Limb (tissue), 2 donors: ENCODE data around the gene CAMK1D.
A peak's percentile ranks its signal among the peaks of the same experiment; 100 is the strongest.

Source experiments
- DNase-seq, 2 donors: peaks; one replicate each; pipeline ENCODE4 v3.0.0-alpha.2; 2016; ENCODE audit errors: extremely low spot score in 2 of 2

Gene CAMK1D

DNA sequence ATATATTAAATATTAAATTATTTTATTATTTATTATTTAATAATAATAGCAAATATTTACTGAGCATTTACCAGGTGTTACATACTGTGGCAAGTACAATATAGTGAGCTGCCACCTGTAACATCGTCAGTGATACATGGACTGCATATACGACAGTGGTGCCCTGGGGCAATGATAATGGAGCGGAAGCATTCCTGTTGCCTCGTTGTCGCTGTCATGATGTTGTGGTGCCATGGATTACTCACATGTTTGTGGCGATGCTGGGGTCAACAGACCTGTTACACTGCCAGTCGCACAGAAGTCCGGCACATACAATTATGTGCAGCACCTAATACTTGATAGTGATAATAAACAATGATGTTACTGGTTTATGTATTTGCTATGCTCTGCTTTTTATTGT lies 20.6 kb downstream of the CAMK1D start:
- no peak for DNase-seq

DNA sequence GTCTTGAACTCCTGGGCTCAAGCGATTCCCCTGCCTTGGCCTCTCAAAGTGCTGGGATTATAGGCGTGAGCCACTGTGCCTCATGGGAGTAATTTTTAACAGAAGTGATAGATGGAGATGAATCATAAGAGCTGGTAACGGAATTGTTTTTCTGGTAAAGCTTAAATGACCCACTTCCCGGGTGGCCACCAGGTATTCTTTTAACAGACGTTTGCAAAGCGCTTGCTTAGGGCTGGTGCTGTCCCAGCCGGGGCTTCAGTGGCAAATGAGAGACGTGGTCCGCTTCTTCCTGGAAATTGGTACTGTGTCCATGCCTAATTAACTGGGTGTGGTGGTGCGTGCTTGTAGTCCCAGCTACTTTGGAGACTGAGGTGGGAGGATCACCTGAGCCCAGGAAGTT lies 23.5 kb downstream of the CAMK1D start:
- DNase-seq, result no peak

DNA sequence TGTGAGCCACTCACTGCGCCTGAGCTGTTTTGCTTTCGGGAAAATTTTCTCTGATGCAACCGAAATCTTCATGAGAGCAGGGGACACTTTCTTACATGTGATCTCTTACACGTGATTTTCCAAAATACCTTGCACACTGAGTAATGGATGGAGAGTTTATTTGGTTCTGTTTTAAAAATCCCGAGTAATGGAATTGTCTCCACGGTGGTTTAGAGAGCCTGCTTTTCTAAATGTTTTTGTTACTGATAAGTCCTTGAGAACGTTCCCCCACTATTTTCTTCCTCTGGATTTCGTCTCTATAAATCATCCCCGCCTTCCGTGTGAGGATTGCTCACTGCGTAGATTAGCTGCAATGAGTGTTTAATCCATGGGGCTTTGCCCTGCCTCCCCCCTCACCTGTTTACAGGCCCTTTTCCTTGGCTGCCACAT lies 25.7 kb downstream of the CAMK1D start:
- no peak for DNase-seq

DNA sequence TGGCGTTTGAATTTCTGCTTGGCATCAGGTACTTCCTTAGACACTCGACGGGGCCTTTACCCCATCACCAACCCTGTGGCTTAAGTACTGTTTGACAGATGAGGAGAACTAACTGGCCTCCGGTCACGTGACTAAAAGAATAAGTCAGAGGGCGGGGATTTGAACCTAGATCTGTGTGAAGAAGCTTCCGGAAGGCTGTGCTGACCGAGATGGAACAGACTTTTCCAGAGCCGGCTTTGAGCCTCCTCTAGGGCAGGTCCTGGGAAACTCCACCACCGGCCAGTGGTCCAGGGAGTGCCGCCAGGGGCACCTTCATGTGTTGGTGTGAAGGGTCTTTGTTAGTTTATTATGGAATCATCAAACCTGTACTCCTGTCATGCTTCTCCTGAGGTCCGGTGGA lies 26.9 kb downstream of the CAMK1D start:
- DNase-seq, result no peak

DNA sequence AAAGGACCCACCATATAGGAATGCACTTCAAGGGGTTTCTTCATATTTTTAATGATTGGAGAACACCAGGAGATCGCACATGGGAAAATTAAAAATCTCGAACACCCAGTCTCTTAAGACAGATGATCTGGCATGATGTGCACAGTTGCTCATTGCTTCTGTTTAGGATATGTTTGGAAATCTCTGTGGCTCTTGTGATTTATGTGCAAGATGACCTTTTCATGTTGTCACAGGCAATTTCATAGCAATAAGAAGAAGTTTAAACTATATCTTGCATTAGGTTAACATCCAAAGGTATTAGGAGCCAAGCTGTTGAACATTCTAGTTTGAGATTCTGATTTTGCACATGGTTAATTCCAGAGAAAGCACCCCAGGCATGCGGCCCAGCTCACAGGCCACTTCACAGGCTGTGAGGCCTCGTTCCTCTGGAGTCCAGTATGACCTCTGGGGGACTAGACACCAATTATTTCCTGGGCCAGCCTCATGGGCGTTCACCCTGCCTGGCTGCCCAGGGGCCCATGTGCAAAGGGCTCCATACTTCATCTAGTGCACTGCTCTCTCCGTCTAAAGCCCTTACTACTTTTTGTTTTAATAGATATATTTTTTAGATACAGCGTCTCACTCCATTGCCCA lies 28.4 kb downstream of the CAMK1D start:
- no peak for DNase-seq

DNA sequence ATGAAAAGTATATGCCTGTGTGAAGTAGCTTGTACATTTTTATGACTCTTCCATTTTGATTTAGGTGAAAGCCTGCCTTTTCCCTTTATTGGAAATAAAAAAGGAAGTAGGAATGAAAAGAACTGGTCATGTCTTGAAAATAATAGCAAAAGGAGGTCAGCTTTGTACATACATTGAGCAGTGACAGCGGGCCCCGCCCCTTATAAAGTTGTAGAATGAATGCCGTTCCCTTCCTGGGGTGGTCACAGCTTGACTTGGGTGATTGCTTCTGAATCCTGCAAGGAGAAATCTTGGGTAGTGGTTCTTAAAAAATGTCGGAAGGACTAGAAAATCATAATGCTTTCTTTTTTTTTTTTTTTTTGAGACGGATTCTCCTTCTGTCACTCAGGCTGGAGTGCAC lies 31.7 kb downstream of the CAMK1D start:
- no peak for DNase-seq

DNA sequence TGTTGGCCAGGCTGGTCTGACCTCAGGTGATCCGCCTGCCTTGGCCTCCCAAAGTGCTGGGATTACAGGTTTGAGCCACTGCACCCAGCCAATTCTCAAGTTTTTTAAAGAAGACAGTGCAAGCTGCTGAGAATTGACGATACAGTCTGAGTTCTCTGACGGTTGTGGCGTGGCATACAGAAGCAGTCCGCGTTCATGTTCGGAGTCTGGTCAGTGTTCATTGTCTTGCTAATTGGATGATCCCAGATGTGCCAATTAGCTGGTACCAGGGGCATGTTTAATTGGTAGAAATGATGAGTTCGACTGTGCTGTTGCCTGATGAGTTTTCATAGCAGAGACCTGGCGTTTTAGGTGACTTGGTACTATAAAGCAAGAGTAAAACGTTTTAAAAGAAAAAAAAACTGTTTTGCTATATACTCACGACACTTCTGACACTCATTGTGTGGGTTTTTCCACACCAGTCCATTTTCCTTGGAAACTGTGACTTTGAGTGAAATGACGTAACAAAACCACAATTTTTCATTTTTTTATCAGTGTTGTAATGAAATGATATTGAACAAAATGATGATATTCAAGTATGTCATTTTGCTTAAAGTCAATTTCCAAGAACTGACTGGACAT lies 32.3 kb downstream of the CAMK1D start:
- DNase-seq, result no peak

DNA sequence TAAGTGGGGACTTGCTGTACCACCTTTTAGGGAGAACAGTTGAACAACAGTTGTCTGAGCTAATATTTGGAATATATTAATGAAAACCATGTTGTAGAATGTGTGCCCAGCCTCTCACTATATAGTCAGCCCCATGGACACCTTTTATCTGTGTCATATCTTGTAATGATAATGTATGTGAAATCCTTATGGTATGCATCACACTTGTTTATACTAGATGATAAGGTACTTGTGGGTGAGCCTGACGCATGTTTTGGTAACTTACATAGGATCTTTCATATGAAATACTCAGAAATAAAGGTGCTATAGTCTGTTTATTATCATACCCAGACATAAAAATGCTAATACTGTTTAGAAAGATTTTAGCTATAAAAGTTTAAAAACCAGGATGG lies 32.8 kb downstream of the CAMK1D start:
- no peak for DNase-seq

DNA sequence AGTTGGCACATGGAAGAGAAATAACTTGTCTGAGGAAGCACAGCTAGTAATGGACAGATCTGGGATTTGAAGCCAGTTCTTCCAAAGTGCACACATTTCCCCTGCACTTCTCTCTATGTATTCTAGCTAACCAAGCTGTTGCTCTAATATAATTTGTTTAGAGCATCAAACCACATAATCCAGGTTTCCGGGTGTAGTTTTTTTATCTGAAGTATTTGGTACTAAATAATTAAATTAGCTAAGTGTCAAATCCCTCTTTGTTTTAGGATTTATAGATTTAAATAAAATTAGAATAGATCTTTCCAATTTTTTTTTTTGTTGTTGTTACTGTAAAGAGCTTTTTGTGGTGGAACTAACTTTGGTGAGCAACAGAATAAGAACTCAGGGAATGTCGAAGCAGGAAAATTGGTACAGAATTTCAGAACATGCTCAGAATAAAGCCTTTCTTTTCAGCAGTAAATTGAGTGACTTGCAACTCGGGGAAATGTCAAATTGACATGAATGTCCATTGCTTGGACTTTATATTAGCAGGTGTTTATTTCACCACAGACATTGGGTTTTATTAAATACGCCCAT lies 33.7 kb downstream of the CAMK1D start:
- no peak for DNase-seq

DNA sequence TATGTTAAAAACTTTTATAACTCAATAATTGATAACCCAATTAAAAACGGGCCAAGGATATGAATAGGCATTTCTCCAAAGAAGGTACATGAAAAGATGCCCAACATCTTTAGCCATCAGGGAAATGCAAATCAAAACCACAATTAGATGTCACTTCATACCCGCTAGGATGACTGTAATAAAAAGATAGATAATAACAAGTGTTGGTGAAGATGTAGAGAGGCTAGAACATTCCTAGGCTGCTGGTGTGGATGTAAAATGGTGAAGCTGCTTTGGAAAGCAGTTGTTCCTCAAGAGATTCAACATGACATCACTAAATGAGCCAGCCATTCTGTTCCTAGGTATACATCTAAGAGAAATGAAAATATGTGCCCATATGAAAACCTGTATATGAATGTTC lies 35.6 kb downstream of the CAMK1D start:
- no peak for DNase-seq

DNA sequence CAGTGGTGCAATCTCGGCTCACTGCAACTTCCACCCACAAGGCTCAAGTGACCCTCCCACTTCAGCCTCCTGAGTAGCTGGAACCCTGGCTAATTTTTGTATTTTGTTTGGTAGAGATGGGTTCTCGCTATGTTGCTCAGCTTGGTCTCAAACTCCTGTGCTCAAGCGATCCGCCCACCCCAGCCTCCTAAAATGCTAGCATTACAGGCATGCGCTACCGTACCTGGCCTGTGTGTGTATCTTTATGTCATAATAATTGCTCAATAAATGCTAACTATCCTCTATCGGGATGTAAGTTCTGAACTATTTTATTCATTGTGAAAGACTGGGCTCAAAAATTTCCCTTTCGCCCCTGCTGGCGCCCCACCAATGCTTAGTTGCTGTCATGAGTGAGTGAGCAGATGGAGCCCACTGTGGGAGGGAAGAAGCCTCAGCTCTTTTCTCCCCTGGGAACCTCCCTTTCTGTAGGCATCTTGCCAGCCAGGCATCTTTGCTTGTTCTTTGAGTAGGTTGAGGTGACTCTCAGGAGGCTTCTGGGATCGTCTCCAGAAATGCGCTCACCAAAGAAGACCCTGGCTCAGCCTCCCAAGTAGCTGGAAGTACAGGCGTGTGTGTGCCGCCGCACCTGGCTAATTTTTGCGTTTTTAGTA lies 38.3 kb downstream of the CAMK1D start:
- DNase-seq, result peak in 1 of 2 donors; percentile 46

DNA sequence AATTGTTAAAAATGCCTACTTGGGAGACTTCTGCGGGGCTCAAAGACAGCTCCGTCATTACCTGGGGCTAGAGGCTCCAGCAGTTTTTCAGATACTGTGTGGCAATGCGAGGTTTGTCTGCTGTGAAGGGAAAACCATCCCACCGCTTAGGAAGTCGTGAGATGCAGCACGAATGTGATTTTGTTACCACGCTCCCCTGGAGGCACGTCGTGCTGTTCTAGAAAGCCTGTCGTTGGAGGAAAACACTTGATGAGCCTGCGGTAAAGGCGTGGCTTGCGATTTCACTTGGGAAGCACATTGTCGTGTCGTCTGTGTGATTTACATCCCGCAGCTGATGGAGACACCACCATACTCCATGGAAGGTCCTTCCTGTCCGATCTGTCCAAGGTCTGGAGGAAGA lies 39.3 kb downstream of the CAMK1D start:
- no peak for DNase-seq

DNA sequence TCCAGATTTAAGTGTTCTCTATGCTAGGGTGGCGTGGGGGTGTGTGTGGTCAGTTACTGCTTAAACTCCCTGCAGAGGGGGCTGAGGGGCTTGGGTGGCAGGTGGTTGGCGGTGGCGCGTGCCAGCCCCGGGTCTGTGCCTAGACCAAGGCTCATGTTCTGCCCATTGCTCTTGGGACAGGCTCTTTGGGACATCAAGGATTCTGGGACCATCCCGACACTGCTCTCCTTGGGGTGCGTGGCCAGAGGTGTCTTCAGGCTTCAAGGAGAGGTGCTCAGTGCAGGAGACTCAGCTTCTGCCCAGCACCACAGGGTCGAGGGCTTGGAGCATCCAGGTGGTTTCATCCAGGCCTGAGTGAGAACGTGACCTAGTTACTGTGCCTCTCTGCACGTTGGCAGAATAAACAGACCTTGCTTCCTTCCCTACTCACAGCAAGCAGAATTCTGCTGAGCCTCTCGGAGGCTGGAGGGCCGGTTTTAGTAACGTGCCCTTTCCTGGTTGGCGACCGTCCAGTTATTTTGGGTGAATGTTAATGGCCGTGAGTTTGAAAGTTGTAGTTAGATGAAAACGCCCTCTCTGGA lies 39.9 kb downstream of the CAMK1D start:
- DNase-seq, result no peak

DNA sequence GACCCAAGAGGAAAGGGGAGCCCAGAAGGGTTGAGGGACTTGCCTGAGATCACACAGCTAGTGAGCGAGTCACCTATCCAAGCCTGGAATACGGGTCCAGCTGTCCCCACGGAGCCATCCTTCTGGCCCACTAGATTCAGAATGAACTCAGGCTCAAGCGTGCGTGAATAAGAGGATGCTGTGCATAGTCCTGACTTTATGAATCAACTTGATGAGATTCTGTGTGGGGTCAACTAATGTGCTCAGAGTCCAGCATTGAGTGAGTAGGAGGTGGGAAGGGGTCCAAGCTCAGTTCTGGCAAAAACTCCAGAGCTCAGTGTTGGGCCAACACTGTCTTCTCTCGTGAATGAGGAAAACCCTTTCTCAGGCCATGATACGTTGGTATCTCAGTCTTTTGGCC lies 41.4 kb downstream of the CAMK1D start:
- no peak for DNase-seq

DNA sequence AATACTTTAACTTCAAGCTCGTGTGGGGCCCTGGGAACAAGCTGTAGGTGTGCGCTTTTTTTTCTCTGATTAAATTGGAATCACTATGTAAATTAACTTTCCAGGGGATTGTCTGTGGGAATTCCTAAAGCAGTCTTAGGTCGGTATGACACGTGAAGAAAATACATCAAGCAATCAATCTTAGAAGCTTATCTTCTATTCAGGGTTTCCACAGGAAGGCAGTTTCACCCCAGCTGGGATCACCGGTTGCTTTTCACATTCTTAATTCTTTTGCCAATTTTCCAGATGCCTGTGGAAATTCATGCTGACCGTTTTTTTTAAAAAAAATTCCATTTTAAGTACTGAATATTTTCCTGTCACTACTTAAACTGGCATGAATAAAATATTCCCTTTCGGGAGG lies 41.9 kb downstream of the CAMK1D start:
- DNase-seq, result no peak

DNA sequence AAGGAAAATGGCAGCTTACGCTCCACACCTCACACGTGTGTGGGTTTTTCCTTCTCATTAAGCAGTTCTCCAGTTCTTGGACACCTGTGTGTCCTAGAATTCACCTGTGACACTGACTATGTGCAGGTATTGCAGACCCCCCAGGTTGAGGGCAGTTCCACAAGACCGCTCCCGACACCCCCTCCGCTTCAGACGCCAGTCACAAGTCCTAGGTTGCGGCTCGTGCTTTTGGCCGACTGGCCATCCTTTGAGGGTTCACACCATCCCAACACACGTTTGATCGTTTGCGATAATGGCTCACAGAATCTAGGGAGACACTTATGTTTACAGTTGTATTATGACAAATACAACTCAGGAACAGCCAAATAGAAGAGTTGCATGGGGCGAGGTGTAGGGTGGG lies 44.5 kb downstream of the CAMK1D start:
- DNase-seq, result no peak

DNA sequence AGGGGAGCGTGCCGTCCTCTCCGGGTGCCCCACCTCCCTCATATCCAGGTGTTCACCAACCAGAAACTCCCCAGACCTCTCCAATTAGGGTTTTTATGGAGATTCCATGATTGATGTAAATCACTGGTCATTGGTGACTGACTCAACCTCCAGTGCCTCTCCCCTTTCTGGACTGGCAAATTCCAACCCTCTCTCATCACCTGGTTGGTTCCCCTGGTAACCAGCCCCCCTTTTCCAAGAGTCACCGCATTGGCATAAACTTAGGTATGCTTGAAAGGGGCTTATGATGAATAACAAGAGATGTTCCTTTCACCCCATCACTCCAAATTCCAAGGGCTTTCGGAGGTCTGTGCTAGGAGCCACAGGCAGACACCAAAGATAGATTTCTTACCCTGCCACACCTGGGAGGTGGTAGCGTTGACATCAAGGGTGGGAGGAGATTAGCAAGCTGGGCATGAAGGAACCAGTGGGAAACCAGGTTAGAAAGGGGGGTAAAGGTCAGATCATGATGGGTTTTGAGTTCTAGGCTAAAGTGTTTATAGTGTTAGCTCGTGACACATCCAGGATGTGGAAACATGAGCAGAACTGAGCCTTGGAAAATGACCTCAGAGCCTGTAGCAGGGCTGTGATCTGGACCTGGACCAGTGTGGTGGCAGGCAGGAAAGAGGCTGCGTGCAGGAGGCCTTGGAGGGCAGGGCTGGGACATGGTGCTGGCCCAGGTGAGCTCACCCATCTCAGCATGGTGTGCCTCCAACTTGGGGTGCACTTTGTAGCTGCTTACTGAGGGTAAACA lies 45.1 kb downstream of the CAMK1D start:
- DNase-seq, result no peak

DNA sequence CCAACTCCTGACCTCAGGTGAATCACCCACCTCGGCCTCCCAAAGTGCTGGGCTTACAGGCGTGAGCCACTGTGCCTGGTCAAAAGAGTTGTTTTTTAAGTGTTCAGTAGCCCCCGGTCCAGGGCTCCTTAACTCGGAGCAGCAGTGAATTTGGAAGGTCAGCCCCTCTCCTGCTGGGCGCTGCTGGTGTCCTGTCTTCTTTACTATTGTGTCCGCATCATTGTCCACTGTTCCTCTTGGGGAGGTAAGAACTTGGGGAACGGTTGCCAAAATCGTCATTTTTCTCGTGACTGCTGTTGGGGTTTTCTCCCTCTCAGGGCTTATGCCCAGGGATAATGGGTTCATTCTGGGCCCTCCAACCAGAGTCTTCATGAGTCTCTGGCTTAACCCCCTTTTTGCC lies 46.7 kb downstream of the CAMK1D start:
- DNase-seq, result no peak

DNA sequence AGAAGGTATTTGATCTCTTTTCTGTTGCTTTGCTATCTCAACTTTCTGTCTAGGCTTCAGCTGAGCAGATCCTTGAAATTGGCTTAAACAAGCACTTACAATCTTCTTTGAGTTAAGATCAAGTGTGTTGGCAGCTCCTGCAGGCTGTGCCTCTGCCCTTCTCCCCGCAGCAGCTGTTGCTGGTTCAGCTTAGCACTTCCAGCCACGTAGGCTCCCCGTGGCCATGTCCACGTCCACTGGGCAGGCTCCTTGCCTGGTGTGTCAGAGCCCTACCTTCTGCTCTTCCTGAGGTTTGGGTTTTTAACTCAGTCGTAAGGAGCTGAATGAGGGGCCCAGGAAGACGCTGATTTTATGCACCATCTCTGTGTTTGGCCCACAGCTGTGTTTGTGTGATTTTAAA lies 47.2 kb downstream of the CAMK1D start:
- DNase-seq, result no peak

DNA sequence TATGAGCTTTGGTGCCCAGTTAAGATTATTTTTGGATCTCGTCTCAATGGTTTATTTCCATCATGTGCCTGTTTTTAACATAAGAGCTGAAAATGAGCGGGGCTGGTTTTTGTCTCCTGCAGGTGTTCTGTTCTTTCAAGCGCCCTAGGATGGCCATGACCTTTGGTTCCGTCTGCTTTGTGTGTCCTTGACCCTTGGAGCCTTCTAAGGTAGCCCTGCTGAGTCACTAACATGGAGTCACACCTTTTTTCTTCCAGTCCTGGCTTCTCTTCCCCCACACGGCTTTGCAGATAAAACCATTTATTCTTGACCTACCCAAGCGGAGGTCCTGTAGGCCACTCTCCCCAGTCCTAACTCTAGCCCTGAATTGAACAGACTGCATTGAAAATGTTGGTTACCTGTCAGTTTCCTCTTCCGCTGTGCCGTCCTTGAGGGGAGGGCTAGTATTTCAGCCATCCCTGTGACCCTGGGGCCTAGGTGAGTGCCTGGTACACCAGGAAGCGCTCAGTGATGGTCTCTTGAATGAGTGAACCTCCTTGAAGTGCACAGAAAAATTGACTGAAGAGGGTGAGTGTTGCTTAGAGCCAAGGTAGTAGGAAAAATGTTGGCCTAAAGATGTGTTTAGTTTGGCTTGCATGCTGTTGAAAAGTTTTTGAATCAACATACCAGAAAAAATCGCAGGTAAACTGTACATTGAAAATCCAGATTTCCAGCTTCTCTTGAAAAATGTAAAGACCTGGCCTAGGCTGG lies 48.0 kb downstream of the CAMK1D start:
- DNase-seq, result no peak

DNA sequence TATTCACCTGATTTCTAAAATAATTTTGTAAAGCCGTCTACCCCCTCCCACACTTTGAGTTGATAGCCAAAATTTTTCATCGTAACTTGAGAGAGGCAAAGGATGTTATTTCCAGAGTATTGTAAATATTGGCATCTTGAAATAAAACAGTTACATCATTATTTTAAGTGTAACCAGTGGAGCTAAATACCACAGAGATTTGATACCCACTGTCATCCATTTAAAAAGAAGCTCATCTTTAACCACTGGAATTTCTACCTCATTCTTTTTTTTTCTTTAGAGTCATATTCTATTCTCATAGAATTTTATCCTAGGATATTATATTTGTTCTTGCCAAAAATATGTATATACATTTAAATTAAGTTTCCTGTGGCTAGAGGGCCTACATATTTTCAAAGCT lies 48.6 kb downstream of the CAMK1D start:
- no peak for DNase-seq
